Neural progenitor cell (in vitro differentiated cells): ENCODE measurements around the gene KLHL30.

Experiments used
- EZH2phosphoT487 ChIP-seq: fragments of 200-600 bp; sonication (generic); IDR thresholded peaks from 2 replicates; pipeline ENCODE4 v1.6.1; 2017; ENCODE audit warnings: antibody characterized with exemption
- TF ChIP-seq, protein P1 (sequence below): fragments of 200-600 bp; sonication (generic); IDR thresholded peaks from 2 replicates; pipeline ENCODE4 v1.5.1; 2017; ENCODE audit warnings: antibody characterized with exemption, mild to moderate bottlenecking

DNA sequence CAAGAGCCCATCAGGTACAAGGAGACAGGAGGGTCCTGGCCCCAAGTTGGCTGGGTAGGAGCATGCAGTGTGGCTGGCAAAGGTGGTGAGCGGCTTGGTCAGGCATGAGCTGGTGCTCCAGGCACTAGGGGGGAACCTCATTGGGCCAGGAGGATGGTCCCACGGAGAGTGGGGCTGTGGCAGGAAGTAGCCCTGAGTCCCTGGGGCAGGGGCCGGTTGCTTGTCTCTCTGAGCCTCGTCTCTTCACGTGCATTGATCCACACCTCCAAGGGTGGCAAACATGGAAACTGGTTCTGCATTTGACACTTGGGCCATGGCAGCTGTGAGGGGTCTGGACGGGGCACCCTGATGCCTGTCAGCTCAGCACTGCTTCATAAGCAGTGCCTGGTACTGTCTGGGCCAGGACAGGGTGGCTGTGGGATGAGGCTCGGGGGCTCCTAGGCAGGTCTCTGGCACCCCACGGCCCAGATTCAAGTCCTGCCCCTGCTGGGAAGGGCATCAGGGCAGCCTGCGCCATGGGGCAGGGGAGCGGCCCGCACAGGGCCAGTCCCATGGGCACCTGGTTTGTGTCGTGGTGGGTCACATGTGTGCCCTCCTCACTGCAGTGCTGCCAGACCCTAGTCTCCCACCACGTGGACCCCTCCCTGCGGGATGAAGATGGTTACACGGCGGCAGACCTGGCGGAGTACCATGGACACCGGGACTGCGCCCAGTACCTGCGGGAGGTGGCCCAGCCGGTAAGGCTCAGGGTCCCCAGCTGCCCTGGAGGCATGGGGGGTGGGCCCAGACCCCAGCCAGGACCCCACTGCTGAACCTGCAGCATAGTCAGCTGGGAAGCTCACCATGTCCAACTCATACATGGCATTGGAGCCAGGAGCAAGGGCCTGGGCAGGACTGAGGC, 21.9 kb upstream of the KLHL30 start:
- TF ChIP-seq, protein P1, sequence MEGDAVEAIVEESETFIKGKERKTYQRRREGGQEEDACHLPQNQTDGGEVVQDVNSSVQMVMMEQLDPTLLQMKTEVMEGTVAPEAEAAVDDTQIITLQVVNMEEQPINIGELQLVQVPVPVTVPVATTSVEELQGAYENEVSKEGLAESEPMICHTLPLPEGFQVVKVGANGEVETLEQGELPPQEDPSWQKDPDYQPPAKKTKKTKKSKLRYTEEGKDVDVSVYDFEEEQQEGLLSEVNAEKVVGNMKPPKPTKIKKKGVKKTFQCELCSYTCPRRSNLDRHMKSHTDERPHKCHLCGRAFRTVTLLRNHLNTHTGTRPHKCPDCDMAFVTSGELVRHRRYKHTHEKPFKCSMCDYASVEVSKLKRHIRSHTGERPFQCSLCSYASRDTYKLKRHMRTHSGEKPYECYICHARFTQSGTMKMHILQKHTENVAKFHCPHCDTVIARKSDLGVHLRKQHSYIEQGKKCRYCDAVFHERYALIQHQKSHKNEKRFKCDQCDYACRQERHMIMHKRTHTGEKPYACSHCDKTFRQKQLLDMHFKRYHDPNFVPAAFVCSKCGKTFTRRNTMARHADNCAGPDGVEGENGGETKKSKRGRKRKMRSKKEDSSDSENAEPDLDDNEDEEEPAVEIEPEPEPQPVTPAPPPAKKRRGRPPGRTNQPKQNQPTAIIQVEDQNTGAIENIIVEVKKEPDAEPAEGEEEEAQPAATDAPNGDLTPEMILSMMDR, result no peak
- TF ChIP-seq EZH2phosphoT487, result no peak
